ENCODE results near the gene MARS1. TPM values are rescaled to one million over a fixed set of nuclear protein-coding genes. Genes with fewer than 3 reads are reported as not detected.

MARS1 gene
- total and polyA plus RNA-seq, 2 experiments from 2014 or later: 266 to 351 TPM

DNA sequence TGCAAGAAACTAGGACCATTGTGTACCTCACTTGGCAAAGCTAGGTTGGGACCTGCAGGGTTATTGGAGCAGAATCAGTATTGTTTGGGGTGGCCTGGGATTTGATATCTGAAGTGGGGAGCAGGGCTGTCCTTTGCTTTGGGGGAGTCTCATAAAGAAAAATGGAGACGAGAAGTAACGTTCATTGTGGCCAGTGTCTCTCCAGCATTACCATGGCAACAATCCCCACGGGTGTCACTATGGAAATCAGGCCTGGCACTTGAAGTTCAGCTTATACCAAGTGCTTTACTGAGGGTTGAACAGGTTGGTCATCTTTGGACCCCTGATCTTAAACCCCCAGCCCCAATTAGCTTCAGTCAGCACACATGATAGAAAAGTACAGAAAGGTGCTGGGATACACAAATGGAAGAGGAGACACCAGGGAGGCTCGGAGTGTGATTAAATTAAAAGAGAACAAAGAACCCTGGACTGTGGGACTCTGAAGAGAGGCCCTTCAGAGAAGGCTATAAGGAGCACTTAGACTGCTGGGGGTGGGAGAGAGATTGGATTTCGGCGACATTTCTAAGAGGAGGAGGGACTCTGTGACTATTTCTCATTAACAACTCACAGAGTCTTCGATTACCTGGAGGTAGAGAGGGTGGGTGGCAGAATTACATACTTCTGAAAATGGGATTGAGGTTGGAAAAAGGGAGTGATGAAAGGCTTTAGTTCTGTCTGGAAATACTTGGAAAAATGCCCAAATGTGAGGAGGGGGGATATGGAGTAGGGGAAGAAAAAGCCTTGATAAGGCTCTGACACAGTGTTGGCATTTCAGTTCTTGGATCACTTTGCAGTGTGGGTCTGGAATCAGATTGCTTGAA is 65.7 kb downstream of the MARS1 start:
- H3K9me2 ChIP-seq (ENCODE audit: insufficient read depth): no peaks in the 10 kb centered on the region
- no peak overlapping the region for H3K27ac Mint-ChIP-seq
- no peak for DNase-seq (ENCODE audit: low spot score)

More for the DNA sequence above, 65.7 kb downstream of the MARS1 start:
- no peak for ATAC-seq
- Histone ChIP-seq H2AFZ (no peak overlapping the region), H3K36me3 (ENCODE audit: insufficient read depth) (no peaks in the 10 kb centered on the region), H3K4me1 (ENCODE audit: insufficient read depth) (peaks cover 38% of the 10 kb centered on the region), H3K27me3 (ENCODE audit: insufficient read depth) (peaks cover 5% of the 10 kb centered on the region; the same call in 1 of the 2 replicates), H3K4me2 (no peak overlapping the region), H3K79me2 (replicated peaks; ENCODE audit: insufficient read depth) (peaks cover 35% of the 10 kb centered on the region), H3K4me3 (no peak overlapping the region), H4K20me1 (replicated peaks; ENCODE audit: insufficient read depth) (peaks cover 20% of the 10 kb centered on the region), H3F3A (replicated peaks; ENCODE audit: low read depth) (peaks cover 11% of the 10 kb centered on the region), H3K27ac (ENCODE audit: low read depth) (no peak overlapping the region)
- no peak for TF ChIP-seq EZH2 (IDR thresholded peaks at IDR 0.05; ENCODE audit: low read depth, unreplicated experiment)
- TF ChIP-seq CREB1 (CRISPR knock-in tag; IDR thresholded peaks at IDR 0.05; ENCODE audit: low read depth): no peak
- TF ChIP-seq POLR2AphosphoS5 (IDR thresholded peaks at IDR 0.05; ENCODE audit: low read depth): no peak
- TF ChIP-seq, protein P1, sequence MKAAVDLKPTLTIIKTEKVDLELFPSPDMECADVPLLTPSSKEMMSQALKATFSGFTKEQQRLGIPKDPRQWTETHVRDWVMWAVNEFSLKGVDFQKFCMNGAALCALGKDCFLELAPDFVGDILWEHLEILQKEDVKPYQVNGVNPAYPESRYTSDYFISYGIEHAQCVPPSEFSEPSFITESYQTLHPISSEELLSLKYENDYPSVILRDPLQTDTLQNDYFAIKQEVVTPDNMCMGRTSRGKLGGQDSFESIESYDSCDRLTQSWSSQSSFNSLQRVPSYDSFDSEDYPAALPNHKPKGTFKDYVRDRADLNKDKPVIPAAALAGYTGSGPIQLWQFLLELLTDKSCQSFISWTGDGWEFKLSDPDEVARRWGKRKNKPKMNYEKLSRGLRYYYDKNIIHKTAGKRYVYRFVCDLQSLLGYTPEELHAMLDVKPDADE (IDR thresholded peaks at IDR 0.05): no peak
- TF ChIP-seq ZNF331 (CRISPR knock-in tag; IDR thresholded peaks at IDR 0.05; ENCODE audit: low read depth): no peak
- TF ChIP-seq, protein P2, sequence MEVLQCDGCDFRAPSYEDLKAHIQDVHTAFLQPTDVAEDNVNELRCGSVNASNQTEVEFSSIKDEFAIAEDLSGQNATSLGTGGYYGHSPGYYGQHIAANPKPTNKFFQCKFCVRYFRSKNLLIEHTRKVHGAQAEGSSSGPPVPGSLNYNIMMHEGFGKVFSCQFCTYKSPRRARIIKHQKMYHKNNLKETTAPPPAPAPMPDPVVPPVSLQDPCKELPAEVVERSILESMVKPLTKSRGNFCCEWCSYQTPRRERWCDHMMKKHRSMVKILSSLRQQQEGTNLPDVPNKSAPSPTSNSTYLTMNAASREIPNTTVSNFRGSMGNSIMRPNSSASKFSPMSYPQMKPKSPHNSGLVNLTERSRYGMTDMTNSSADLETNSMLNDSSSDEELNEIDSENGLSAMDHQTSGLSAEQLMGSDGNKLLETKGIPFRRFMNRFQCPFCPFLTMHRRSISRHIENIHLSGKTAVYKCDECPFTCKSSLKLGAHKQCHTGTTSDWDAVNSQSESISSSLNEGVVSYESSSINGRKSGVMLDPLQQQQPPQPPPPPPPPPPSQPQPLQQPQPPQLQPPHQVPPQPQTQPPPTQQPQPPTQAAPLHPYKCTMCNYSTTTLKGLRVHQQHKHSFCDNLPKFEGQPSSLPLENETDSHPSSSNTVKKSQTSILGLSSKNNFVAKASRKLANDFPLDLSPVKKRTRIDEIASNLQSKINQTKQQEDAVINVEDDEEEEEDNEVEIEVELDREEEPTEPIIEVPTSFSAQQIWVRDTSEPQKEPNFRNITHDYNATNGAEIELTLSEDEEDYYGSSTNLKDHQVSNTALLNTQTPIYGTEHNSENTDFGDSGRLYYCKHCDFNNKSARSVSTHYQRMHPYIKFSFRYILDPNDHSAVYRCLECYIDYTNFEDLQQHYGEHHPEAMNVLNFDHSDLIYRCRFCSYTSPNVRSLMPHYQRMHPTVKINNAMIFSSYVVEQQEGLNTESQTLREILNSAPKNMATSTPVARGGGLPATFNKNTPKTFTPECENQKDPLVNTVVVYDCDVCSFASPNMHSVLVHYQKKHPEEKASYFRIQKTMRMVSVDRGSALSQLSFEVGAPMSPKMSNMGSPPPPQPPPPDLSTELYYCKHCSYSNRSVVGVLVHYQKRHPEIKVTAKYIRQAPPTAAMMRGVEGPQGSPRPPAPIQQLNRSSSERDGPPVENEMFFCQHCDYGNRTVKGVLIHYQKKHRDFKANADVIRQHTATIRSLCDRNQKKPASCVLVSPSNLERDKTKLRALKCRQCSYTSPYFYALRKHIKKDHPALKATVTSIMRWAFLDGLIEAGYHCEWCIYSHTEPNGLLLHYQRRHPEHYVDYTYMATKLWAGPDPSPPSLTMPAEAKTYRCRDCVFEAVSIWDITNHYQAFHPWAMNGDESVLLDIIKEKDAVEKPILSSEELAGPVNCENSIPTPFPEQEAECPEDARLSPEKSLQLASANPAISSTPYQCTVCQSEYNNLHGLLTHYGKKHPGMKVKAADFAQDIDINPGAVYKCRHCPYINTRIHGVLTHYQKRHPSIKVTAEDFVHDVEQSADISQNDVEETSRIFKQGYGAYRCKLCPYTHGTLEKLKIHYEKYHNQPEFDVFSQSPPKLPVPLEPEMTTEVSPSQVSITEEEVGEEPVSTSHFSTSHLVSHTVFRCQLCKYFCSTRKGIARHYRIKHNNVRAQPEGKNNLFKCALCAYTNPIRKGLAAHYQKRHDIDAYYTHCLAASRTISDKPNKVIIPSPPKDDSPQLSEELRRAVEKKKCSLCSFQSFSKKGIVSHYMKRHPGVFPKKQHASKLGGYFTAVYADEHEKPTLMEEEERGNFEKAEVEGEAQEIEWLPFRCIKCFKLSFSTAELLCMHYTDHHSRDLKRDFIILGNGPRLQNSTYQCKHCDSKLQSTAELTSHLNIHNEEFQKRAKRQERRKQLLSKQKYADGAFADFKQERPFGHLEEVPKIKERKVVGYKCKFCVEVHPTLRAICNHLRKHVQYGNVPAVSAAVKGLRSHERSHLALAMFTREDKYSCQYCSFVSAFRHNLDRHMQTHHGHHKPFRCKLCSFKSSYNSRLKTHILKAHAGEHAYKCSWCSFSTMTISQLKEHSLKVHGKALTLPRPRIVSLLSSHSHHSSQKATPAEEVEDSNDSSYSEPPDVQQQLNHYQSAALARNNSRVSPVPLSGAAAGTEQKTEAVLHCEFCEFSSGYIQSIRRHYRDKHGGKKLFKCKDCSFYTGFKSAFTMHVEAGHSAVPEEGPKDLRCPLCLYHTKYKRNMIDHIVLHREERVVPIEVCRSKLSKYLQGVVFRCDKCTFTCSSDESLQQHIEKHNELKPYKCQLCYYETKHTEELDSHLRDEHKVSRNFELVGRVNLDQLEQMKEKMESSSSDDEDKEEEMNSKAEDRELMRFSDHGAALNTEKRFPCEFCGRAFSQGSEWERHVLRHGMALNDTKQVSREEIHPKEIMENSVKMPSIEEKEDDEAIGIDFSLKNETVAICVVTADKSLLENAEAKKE (CRISPR knock-in tag; IDR thresholded peaks at IDR 0.05): no peak
- TF ChIP-seq JUNB (IDR thresholded peaks at IDR 0.05; ENCODE audit: unreplicated experiment): no peak
- no peak for TF ChIP-seq STAT1 (IDR thresholded peaks at IDR 0.05; ENCODE audit: unreplicated experiment)
- no peak for TF ChIP-seq NANOG (IDR thresholded peaks at IDR 0.05; ENCODE audit: borderline replicate concordance)
- TF ChIP-seq, protein P3, sequence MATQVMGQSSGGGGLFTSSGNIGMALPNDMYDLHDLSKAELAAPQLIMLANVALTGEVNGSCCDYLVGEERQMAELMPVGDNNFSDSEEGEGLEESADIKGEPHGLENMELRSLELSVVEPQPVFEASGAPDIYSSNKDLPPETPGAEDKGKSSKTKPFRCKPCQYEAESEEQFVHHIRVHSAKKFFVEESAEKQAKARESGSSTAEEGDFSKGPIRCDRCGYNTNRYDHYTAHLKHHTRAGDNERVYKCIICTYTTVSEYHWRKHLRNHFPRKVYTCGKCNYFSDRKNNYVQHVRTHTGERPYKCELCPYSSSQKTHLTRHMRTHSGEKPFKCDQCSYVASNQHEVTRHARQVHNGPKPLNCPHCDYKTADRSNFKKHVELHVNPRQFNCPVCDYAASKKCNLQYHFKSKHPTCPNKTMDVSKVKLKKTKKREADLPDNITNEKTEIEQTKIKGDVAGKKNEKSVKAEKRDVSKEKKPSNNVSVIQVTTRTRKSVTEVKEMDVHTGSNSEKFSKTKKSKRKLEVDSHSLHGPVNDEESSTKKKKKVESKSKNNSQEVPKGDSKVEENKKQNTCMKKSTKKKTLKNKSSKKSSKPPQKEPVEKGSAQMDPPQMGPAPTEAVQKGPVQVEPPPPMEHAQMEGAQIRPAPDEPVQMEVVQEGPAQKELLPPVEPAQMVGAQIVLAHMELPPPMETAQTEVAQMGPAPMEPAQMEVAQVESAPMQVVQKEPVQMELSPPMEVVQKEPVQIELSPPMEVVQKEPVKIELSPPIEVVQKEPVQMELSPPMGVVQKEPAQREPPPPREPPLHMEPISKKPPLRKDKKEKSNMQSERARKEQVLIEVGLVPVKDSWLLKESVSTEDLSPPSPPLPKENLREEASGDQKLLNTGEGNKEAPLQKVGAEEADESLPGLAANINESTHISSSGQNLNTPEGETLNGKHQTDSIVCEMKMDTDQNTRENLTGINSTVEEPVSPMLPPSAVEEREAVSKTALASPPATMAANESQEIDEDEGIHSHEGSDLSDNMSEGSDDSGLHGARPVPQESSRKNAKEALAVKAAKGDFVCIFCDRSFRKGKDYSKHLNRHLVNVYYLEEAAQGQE (IDR thresholded peaks at IDR 0.05; ENCODE audit: unreplicated experiment): no peak
- no peaks in the 10 kb centered on the region for H3K9me3 Mint-ChIP-seq
- peaks cover 56% of the 10 kb centered on the region for H3K4me1 Mint-ChIP-seq
- no peak overlapping the region; the same call in 2 of the 3 replicates for H3K4me3 Mint-ChIP-seq
- H3K27me3 Mint-ChIP-seq (ENCODE audit: insufficient read depth, low read depth, poor library complexity): peaks cover 8% of the 10 kb centered on the region
- no peaks in the 10 kb centered on the region; the same call in 2 of the 3 replicates for H3K36me3 Mint-ChIP-seq (ENCODE audit: low read depth)

Measured in GM23338 (cell line).